Measurements from ENCODE around the gene MALAT1. TPM values are rescaled to one million over a fixed set of nuclear protein-coding genes. Genes with fewer than 3 reads are reported as not detected.

MALAT1 gene
- total and polyA plus RNA-seq, 2 of the 13 experiments (the other 11 are each of a cell fraction or from before 2014, with no cell fraction given) = 143 to 1,237 TPM

- no peak for TF ChIP-seq YEATS4 (CRISPR knock-in tag; IDR thresholded peaks at IDR 0.05; ENCODE audit: borderline replicate concordance)
- 0 out of 2 replicates have a peak, but pooled peaks have one; percentile 6 for TF ChIP-seq HNF4G (IDR thresholded peaks at IDR 0.05; ENCODE audit: borderline replicate concordance, low read depth, low read length)
- TF ChIP-seq HNF4G (CRISPR knock-in tag; IDR thresholded peaks at IDR 0.05; ENCODE audit: borderline replicate concordance, low read depth) = peak; percentile 69; the same call in 1 of the 2 replicates
- no peak for TF ChIP-seq PREB (CRISPR knock-in tag; IDR thresholded peaks at IDR 0.05)
- no peak for TF ChIP-seq FOXA3 (CRISPR knock-in tag; IDR thresholded peaks at IDR 0.05)
- TF ChIP-seq KDM4B (CRISPR knock-in tag; IDR thresholded peaks at IDR 0.05) = 0 out of 2 replicates have a peak, but pooled peaks have one; percentile 26
- no peak for TF ChIP-seq FIP1L1 (IDR thresholded peaks at IDR 0.05; ENCODE audit: borderline replicate concordance, insufficient read depth, low read depth, low read length)
- TF ChIP-seq CBX2 (IDR thresholded peaks at IDR 0.05; ENCODE audit: low read depth, low read length) = no peak
- TF ChIP-seq CBX2 (CRISPR knock-in tag; IDR thresholded peaks at IDR 0.05; ENCODE audit: low read depth) = no peak
- TF ChIP-seq, protein P1, sequence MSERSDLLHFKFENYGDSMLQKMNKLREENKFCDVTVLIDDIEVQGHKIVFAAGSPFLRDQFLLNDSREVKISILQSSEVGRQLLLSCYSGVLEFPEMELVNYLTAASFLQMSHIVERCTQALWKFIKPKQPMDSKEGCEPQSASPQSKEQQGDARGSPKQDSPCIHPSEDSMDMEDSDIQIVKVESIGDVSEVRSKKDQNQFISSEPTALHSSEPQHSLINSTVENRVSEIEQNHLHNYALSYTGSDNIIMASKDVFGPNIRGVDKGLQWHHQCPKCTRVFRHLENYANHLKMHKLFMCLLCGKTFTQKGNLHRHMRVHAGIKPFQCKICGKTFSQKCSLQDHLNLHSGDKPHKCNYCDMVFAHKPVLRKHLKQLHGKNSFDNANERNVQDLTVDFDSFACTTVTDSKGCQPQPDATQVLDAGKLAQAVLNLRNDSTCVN (CRISPR knock-in tag; IDR thresholded peaks at IDR 0.05; ENCODE audit: borderline replicate concordance) = peak; percentile 67; the same call in 1 of the 2 replicates
- no peak for TF ChIP-seq U2AF1 (optimal IDR thresholded peaks at IDR 0.05; ENCODE audit: low read depth, low read length)
- TF ChIP-seq, protein P2, sequence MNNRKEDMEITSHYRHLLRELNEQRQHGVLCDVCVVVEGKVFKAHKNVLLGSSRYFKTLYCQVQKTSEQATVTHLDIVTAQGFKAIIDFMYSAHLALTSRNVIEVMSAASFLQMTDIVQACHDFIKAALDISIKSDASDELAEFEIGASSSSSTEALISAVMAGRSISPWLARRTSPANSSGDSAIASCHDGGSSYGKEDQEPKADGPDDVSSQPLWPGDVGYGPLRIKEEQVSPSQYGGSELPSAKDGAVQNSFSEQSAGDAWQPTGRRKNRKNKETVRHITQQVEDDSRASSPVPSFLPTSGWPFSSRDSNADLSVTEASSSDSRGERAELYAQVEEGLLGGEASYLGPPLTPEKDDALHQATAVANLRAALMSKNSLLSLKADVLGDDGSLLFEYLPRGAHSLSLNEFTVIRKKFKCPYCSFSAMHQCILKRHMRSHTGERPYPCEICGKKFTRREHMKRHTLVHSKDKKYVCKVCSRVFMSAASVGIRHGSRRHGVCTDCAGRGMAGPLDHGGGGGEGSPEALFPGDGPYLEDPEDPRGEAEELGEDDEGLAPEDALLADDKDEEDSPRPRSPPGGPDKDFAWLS (CRISPR knock-in tag; IDR thresholded peaks at IDR 0.05; ENCODE audit: borderline replicate concordance) = 0 out of 2 replicates have a peak, but pooled peaks have one; percentile 15
- 0 out of 2 replicates have a peak, but pooled peaks have one; percentile 31 for TF ChIP-seq ZNF224 (CRISPR knock-in tag; IDR thresholded peaks at IDR 0.05)
- TF ChIP-seq, protein P3, sequence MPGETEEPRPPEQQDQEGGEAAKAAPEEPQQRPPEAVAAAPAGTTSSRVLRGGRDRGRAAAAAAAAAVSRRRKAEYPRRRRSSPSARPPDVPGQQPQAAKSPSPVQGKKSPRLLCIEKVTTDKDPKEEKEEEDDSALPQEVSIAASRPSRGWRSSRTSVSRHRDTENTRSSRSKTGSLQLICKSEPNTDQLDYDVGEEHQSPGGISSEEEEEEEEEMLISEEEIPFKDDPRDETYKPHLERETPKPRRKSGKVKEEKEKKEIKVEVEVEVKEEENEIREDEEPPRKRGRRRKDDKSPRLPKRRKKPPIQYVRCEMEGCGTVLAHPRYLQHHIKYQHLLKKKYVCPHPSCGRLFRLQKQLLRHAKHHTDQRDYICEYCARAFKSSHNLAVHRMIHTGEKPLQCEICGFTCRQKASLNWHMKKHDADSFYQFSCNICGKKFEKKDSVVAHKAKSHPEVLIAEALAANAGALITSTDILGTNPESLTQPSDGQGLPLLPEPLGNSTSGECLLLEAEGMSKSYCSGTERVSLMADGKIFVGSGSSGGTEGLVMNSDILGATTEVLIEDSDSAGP (CRISPR knock-in tag; IDR thresholded peaks at IDR 0.05; ENCODE audit: borderline replicate concordance) = peak; percentile 60; the same call in 1 of the 2 replicates
- 0 out of 2 replicates have a peak, but pooled peaks have one; percentile 28 for TF ChIP-seq FOXK1 (CRISPR knock-in tag; IDR thresholded peaks at IDR 0.05; ENCODE audit: borderline replicate concordance, low read depth)
- no peak for TF ChIP-seq TFDP1 (CRISPR knock-in tag; IDR thresholded peaks at IDR 0.05; ENCODE audit: borderline replicate concordance)
- peak; percentile 70 for TF ChIP-seq ETV5 (CRISPR knock-in tag; IDR thresholded peaks at IDR 0.05; ENCODE audit: borderline replicate concordance)
- TF ChIP-seq DNMT3B (CRISPR knock-in tag; conservative IDR thresholded peaks at IDR 0.05) = no peak
- TF ChIP-seq BORCS8-MEF2B (CRISPR knock-in tag; IDR thresholded peaks at IDR 0.05) = peak; percentile 31; the same call in 1 of the 2 replicates
Observed at GRCh38 chr11:65489035-65489705, 9.7 kb upstream of the MALAT1 start (continued).

Data from HepG2 (cell line).